Superior temporal gyrus (tissue), 1 donor: ENCODE data around the gene LGR5.
"Not testable (repeated sequence)": the region's sequence is repeated elsewhere in the genome, so short reads cannot be mapped to it uniquely, and the experiment has no call there.

Source experiments
- DNase-seq: peaks from one replicate; pipeline ENCODE4 v3.0.0-alpha.2; 2016; ENCODE audit errors: extremely low spot score

The LGR5 gene

DNA sequence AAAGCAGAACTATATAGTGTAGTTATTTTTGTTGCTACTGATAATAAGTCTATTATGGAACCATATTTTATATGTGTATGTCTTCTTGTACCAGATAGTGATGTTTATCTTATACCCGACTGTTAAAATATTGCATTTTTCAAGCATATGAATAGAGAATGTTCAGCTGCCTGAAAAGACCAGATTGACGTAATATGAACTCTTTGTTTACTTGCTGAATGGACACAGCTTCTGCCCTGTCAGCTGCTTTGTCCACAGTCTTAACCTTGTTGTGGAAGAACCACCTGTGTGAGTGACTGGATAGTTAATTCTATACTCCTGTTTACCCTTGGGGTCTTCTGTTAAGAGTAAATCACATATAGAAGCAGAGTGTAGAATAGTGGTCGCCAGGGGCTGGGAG, 109.3 kb downstream of the LGR5 start:
- DNase-seq: peak; percentile 66

DNA sequence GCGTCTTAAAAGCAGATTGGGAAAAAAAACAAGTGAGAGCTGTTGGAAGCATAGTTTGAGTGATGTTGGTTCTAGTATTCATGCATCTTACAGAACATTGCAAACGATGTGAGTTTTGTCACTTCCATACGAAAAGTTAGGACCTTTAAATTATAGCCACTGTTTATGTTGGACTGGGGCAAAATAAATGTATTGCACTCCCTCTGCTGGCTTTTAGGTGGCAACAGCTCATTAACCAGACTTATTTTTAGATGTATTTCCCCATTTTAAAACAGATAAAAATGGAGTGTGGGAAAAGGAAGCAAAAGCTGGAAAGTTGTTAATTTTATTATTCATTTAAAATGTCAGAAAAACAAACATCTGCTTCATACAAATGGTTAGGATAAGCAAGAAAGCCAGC, 111.9 kb downstream of the LGR5 start:
- peak; percentile 78 for DNase-seq

DNA sequence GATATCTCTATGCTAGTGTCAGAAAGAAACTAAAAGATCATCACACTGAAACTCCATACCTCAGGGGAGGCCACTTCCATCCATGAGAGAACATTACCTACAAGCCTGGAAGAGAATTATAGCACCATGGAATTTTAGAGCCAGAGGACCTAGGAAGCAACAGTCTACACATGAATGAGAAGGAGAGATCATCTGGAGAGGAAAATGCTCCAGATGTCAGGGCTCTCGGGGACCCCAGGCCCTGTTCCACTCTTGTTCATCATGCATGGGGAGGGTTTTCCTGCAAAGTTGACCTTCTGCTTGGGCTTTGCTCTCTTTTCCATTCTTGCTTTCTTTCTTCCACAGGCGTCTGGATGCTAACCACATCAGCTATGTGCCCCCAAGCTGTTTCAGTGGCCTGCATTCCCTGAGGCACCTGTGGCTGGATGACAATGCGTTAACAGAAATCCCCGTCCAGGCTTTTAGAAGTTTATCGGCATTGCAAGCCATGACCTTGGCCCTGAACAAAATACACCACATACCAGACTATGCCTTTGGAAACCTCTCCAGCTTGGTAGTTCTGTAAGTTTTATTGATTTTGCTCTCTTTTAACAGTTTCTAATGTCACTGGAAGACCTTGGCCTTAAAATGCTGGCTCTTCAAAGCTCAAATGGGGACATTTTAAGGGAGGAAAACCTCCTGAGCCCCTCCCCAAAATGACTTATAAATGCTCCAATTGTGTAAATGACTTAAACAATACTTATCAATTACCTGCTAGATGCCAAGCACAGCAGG, 113.3 kb downstream of the LGR5 start:
- no peak for DNase-seq

DNA sequence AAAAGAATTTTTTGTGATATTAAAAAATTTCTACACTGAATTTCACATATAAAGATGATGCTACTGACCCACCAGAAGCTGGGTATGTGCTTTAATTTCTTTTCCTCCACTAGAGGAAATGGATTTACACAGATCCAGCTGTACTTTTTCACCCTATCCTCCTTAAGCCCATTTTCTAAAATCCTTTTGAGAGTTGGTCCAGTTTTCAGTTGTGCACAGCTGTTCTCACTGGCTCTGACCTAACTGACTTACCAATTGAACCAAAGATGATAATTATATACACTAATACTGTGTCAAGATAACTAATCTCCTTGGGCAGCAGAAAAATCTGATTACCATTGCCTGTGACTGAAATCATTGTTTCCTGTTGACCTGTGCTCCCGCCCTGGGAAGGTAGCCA, 115.6 kb downstream of the LGR5 start:
- DNase-seq: no peak

DNA sequence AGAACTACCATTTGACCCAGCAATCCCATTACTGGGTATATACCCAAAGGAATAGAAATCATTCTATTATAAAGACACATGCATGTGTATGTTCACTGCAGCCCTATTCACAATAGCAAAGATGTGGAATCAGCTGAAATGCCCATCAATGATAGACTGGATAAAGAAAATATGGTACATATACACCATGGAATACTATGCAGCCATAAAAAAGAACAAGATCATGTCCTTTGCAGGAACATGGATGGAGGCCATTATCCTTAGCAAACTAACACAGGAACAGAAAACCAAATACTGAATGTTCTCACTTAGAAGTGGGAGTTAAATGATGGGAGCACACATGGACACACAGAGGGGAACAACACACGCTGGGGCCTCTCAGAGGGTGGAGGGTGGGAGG, 116.2 kb downstream of the LGR5 start:
- DNase-seq: not testable (repeated sequence)

DNA sequence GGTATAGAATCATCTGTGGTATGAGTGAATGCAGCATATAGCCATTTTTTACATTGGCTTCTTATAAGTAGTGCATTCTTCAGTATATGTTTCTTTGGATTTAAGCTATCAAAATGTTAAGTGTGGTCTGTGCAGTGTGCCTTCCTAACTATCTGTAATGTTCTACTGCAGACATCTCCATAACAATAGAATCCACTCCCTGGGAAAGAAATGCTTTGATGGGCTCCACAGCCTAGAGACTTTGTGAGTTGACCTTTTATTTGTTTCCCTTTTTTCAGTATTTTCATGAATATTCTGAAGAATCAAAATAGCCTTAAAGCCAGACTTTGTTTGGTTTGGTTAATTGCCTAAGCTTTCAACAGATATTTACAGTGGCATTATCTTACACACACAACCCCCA, 116.8 kb downstream of the LGR5 start:
- DNase-seq: no peak

DNA sequence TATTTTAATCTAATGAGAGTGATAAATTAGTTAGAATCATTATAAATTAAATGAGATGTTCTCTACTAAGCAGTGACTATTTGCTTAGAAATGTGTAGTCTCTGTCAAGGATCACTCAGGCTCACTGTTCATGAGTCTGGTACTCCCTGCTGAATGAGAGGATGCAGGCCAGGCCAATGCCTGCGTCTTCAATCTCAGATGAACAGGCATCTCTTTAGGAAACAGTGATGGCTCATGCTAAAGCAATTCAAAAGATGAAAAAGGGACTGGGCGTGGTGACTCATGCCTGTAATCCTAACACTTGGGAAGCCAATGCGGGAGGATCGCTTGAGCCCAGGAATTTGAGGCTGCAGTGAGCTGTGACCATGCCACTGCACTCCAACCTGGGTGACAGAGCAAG, 117.3 kb downstream of the LGR5 start:
- DNase-seq: no peak

DNA sequence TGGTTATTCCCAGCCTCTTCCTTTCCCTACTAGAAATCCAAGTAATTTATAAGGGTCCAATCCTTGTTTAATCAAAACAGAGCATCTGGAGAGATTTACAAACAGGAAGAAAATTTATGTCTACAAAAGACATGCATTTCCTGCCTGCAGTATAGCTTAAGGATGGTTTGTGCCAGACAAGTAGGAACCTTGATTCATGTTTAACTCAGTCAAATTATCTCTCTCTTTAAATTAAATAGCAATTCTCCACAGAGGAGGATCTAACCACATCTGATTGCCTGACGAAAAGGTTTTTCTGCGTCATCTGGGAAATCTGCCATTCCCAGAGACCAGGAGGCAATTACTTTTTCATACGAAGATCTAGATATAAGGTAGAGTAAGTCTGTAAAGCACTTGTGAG, 118.8 kb downstream of the LGR5 start:
- no peak for DNase-seq

DNA sequence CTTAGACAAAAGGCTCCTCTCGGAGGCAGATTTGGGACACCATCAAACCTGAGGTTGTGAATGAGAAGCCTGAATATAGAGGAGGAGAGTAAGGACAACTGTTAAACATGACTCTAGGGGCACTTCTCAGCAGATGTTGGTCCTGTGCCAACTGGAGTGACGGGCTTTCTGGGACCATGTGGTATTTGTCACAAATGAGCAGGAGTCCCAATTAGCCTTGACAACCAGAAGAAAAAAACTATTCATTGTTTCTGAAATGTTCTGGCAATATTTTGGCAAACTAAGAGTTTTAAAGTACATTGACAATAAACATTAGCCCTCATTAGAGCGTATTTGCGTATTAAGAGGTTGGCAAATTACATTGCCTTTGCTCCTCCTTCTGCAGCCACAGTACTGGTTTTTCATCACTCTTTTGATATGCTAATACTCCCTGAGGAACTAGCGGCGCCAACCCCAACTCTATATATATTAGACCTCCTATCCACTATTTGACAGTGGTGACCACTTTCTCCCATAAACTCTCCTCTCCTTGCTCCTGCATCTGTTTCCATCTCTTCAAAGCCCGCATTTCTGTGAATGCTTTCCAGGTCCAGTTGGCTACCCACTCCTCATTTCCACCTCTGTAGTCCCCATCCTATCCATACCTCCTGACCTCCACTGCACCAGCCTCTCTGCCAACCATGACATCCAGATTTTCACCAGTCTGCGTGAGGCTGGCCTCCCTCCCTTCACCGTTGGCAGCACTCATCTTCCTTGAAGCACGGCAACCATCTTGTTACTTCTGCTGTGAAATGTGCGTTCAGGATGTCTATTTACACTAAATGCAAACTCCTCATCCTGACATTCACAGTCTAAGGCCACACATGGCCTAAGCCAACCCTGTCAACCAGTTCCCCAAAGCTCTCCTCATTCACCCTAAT, 123.3 kb downstream of the LGR5 start:
- no peak for DNase-seq

DNA sequence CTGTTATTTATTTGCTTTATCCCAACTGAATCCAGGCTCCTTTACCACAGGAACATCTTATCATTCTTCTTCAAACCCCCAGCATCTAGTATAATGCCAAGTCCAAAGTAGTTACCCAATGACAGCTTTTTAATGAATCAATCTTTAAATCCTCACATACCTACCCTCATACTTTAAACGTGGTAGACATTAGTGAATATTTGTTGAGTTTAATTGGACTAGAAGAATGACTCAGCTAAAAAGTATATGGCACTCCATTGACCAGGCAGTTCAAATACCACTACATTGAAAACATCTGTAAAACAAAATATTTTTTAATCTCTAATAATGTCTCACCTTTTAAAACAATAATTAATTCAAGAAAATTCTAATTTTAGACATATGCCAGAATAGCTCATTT, 125.9 kb downstream of the LGR5 start:
- DNase-seq: no peak

DNA sequence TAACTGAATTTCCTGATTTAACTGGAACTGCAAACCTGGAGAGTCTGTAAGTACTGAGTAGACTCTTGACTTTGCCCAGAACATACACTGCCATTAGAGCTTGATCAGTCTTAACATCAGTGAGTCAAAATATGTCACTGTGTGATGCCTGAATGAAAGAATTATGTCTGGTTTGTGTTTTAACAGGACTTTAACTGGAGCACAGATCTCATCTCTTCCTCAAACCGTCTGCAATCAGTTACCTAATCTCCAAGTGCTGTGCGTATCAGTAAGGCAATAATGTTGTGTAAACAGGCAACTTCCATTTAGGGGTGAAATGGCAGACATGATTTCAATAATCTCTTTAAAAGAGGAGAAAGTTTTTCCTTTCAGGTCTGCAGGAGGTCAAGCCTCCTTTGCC, 127.1 kb downstream of the LGR5 start:
- no peak for DNase-seq

DNA sequence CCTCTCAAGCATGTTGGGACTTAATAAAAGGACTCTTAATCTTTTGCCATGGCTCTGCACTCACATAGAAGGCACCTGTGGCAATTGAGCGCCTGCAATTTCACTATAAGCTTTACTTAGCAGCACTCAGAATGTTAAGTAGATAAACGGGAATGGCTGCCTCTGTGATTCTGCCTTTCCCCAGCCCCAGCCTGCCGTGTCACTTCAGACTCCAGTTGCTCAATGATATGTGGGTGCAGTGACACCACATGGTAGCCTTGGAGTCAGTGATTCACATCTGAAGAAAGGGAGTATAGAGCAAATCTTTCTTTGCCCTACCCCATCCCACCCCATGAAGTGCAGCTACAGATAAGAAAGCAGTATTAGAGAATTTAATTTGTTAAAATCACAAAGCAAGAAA, 127.9 kb downstream of the LGR5 start:
- DNase-seq: no peak

DNA sequence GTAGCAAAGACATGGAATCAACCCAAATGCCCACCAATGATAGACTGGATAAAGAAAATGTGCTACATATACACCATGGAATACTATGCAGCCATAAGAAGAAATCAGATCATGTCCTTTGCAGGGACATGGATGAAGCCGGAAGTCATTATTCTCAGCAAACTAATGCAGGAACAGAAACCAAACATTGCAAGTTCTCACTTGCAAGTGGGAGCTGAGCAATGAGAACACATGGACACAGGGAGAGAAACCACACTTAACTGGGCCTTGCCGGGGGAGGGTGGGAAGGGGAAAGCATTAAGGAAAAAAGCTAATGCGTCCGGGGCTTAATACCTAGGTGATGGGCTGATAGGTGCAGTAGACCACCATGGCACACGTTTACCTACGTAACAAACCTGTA, 130.3 kb downstream of the LGR5 start:
- DNase-seq: not testable (repeated sequence)

DNA sequence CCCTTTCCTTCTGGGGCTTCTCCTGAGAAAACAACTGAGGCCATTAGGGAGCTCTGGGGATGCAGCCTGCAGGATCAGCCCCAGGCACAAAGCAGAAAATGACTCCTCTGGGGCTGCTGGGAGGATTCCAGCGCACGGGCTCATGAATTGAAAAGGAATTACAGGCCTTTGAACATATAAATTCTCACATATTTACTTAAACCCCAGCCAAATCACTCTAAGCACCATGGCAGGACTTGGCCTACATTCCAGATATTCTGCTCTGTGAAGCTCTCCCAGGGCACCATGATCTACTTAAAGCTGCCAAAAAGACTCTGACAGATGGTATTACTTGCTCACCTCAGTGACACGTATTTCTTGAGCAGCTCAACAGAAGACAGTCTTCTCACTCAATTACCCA, 136.9 kb downstream of the LGR5 start:
- DNase-seq: no peak

DNA sequence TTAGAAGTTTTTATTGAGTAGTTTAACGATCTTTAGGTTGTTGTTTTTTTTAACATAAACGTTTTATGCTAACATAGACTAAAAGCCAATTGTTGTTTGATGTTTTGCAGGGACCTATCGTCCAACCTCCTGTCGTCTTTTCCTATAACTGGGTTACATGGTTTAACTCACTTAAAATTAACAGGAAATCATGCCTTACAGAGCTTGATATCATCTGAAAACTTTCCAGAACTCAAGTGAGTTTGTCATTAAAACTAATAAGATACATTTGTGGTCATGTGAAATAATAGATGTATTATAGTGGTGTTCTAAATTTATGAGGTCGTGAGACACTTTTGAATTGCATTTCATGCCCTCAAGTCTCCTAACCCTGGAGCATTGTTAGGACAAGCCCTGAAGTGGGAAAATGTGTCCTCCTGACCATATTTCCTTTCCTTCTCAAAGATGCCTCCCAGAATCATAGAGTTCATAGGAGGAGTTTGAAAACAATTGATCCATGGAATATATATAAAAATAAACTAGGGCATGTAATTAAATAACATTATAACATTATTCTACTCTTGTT, 139.2 kb downstream of the LGR5 start:
- DNase-seq: no peak

DNA sequence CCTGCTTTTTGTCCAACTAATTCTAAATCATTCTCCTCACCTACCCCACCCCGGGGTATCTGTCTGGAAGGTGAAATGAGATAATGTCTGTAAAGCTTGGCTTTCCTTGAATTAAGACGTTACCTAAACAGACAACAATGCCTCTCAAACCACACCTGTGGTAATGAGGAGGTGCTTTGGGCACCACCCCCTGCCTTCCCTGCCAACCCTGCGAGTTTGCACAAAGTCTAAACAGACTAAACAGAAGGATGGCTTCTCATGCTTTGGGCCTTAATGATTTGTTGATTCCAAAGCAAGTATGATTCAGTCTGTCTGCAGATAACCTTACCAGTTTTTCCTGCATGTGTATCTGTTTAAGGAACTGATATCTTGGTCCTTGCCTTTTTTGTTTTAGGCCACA, 141.6 kb downstream of the LGR5 start:
- DNase-seq: no peak

DNA sequence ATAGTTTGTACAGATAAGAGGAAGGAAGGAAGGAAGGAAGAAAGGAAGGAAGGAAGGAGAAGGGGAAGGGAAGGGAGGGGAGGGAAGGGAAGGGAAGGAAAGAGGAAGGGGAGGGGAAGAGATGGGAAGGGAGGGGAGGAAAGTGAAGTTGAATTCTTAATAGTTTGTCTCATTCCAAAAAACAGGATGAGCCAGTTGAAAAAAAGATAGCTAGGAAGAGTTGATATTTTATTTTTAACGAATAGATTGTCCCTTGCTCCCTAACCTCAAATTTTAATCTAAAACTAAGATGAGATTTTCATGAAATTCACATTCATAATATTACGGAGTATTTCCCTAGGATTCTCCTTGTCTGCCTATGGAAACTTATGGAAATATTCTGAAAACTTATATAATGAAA, 143.3 kb downstream of the LGR5 start:
- no peak for DNase-seq

DNA sequence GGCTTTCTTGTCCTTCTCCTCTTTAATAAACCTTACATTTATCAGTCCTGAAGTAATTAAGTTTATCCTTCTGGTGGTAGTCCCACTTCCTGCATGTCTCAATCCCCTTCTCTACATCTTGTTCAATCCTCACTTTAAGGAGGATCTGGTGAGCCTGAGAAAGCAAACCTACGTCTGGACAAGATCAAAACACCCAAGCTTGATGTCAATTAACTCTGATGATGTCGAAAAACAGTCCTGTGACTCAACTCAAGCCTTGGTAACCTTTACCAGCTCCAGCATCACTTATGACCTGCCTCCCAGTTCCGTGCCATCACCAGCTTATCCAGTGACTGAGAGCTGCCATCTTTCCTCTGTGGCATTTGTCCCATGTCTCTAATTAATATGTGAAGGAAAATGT, 144.8 kb downstream of the LGR5 start:
- DNase-seq: no peak

DNA sequence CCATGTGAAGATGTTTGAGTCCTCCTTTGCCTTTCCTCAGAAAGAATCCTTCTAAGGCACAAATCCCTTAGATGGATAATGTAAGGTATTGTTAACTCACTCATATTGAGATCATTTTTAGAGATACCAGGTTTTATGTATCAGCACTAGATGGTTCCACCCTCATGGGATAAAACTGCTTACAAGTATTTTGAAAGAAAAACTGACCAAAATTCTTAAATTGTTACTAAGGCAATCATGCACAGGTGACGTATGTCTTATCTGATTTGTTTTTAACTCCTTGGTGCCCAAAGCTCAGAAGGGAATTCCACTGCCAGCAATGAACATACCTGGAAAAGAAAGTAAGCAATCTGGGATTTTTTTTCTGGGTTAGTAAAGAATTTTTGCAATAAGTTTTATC, 145.6 kb downstream of the LGR5 start:
- no peak for DNase-seq

DNA sequence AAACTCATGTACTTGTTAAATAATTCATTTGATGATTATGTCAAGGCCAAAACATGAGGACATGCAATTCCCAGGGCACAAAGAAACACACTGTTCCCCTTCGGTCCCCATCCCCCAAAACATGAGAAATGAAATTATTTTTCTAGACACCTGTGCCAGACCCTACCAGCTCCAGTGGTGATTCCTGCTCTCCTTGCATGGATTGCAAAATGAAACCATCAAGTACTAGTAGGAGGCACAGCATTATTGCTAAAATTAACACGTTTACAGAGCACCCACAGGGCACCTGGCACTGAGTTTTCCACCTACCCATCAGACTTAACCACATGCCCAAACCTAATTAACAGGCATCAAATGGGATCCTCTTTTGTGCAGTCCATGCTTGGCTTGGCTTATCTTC, 147.4 kb downstream of the LGR5 start:
- DNase-seq: no peak

DNA sequence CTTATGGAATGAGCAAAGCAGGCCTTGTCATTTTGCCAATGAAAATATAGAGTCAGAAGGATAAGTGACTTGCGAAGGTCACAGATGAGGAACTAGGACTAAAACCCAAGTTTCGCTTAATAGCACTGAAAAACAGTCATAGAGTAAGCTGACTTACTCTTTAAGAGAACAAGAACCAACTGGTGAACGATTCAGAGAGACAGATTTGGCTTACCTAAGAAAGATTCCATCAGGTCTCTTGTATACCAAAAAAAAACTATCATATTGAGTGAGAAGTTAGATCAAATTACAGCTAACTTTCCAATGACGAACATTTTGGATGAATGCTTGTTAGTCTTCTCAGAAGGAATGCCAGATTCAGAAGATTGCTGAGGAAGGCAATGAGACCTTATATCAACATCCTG, 149.9 kb downstream of the LGR5 start:
- no peak for DNase-seq

DNA sequence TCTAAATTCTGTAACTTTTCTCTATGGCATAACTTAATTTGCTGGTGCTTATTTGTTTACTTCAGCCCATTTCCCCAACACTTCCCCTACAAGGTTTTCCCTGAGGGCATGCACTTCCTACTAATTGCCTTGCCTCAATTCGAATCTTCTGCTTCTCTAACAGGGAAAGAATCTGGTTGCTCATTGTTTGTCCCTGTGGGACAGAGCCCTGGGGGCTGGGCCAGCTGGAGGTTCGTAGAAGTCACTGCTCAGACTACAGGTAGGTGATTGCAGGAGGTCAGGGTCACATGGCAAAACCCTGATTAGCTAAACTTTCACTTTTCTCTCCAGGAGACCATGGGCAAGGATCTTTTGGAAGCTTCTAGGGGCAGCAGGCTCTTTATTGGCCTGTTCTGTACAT, 152.0 kb downstream of the LGR5 start:
- no peak for DNase-seq

DNA sequence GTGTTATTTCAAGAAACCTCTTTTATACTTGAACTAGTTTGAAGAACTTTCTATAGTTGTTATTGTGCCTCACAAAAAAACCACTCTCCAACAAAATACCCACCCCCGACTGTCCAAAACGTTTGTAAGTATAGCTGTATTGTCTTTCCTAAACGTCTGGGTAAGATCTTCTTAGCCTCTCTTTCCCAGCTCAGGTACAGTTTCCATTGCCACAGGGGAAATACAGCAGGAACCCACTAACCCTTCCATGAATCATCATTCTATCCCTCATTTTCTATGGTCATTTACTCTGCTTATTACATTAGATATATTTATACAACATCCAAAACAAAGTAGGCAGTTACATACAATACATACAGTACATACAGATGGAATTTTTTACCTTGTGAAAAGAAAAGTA, 153.2 kb downstream of the LGR5 start:
- no peak for DNase-seq
